K562 (cell line): Measurements from ENCODE around the gene SPDYE3. TPM values are rescaled to one million over a fixed set of nuclear protein-coding genes. Genes with fewer than 3 reads are reported as not detected.

Experiments used
- CBFA2T2 ChIP-seq: fragments of 450-650 bp; conservative IDR thresholded peaks from 2 replicates; pipeline ENCODE4 v1.6.1; 2017; ENCODE audit warnings: mild to moderate bottlenecking
- CHD1 ChIP-seq: fragments of 200-600 bp; sonication (generic); IDR thresholded peaks from one replicate; pipeline ENCODE4 v1.6.1; 2012; ENCODE audit warnings: mild to moderate bottlenecking, moderate library complexity, low read length, inconsistent platforms
- CREB1 ChIP-seq, 2 experiments: sonication (generic) in 1 of 2; formaldehyde crosslinking in 1 of 2; IDR thresholded peaks; 2 replicates each; pipeline versions ENCODE4 v1.6.1 to v1.8.0; 2012 to 2022; ENCODE audit warnings: inconsistent platforms in 1 of 2, mild to moderate bottlenecking in 1 of 2, missing genetic modification reagents in 1 of 2, moderate library complexity in 1 of 2
- E4F1 ChIP-seq: fragments of 250-450 bp; sonication (Bioruptor Pico); IDR thresholded peaks from 2 replicates; pipeline ENCODE4 v1.5.0; 2021; ENCODE audit warnings: mild to moderate bottlenecking, borderline replicate concordance
- EP300 ChIP-seq: IDR thresholded peaks from 2 replicates; pipeline ENCODE4 v1.6.1; 2012; ENCODE audit warnings: low read length, improper control_type of control experiment
- GATAD2B ChIP-seq: fragments of 450-650 bp; IDR thresholded peaks from 2 replicates; pipeline ENCODE4 v1.6.1; 2017; ENCODE audit warnings: mild to moderate bottlenecking, borderline replicate concordance
- KDM5B ChIP-seq: fragments of 200-600 bp; sonication (generic); IDR thresholded peaks from 2 replicates; pipeline ENCODE4 v1.6.1; 2012; ENCODE audit warnings: low read depth, mild to moderate bottlenecking, moderate library complexity, low read length, control low read depth, inconsistent platforms; ENCODE audit not compliant: insufficient replicate concordance
- KLF13 ChIP-seq: fragments of 450-650 bp; IDR thresholded peaks from 2 replicates; pipeline ENCODE4 v1.6.1; 2016; ENCODE audit warnings: missing genetic modification characterization, low read depth, mild to moderate bottlenecking, missing compliant biosample characterization, moderate library complexity, borderline replicate concordance
- MAZ ChIP-seq, 2 experiments: fragments of 450-650 bp in 1 of 2; sonication (generic) in 1 of 2; formaldehyde crosslinking; IDR thresholded peaks in 1 of 2; conservative IDR thresholded peaks in 1 of 2; 2 replicates each; pipeline versions ENCODE4 v1.4.0 to v1.5.0; 2020; ENCODE audit warnings: mild to moderate bottlenecking in 1 of 2, missing genetic modification reagents in 1 of 2
- NCOA6 ChIP-seq: fragments of 450-650 bp; IDR thresholded peaks from 2 replicates; pipeline ENCODE4 v1.6.1; 2017; ENCODE audit warnings: mild to moderate bottlenecking
- NFATC3 ChIP-seq: fragments of 450-650 bp; IDR thresholded peaks from 2 replicates; pipeline ENCODE4 v1.6.1; 2017; ENCODE audit warnings: mild to moderate bottlenecking
- NFE2 ChIP-seq: IDR thresholded peaks from 2 replicates; pipeline ENCODE4 v1.6.1; 2014; ENCODE audit warnings: antibody characterized with exemption, low read depth
- NR2F6 ChIP-seq: fragments of 450-650 bp; formaldehyde crosslinking; IDR thresholded peaks from 2 replicates; pipeline ENCODE4 v1.4.0; 2020; ENCODE audit warnings: mild to moderate bottlenecking
- NRF1 ChIP-seq, 2 experiments: fragments of 450-650 bp; IDR thresholded peaks in 1 of 2; conservative IDR thresholded peaks in 1 of 2; 2 replicates each; pipeline ENCODE4 v1.6.1; 2014; ENCODE audit warnings: mild to moderate bottlenecking in 2 of 2
- POLR2B ChIP-seq: fragments of 450-650 bp; IDR thresholded peaks from 2 replicates; pipeline ENCODE4 v1.6.1; 2018; ENCODE audit warnings: low read depth; ENCODE audit not compliant: partially characterized antibody
- PTRF ChIP-seq: fragments of 450-650 bp; IDR thresholded peaks from 2 replicates; pipeline ENCODE4 v1.6.1; 2016; ENCODE audit warnings: mild to moderate bottlenecking, missing genetic modification characterization, missing compliant biosample characterization
- SIN3B ChIP-seq: fragments of 450-650 bp; IDR thresholded peaks from 2 replicates; pipeline ENCODE4 v1.6.1; 2017; ENCODE audit warnings: low read depth, mild to moderate bottlenecking, moderate library complexity
- SMAD2 ChIP-seq: fragments of 150-350 bp; IDR thresholded peaks from 2 replicates; pipeline ENCODE4 v1.6.1; 2014; ENCODE audit warnings: low read depth, mild to moderate bottlenecking, low read length
- SUPT5H ChIP-seq: fragments of 450-650 bp; IDR thresholded peaks from 2 replicates; pipeline ENCODE4 v1.6.1; 2016
- TAF9B ChIP-seq: fragments of 450-650 bp; IDR thresholded peaks from 2 replicates; pipeline ENCODE4 v1.6.1; 2018; ENCODE audit warnings: mild to moderate bottlenecking; ENCODE audit not compliant: partially characterized antibody
- ZBTB2 ChIP-seq: fragments of 450-650 bp; IDR thresholded peaks from 2 replicates; pipeline ENCODE4 v1.6.1; 2016; ENCODE audit warnings: antibody characterized with exemption
- ZEB2 ChIP-seq: fragments of 450-650 bp; IDR thresholded peaks from 2 replicates; pipeline ENCODE4 v1.6.1; 2016
- ZNF764 ChIP-seq: fragments of 250-450 bp; sonication (Bioruptor Pico); IDR thresholded peaks from 2 replicates; pipeline ENCODE4 v1.4.0; 2020; ENCODE audit warnings: low read depth, mild to moderate bottlenecking, moderate library complexity
- ZNF77 ChIP-seq: fragments of 250-450 bp; sonication (Bioruptor Pico); IDR thresholded peaks from 2 replicates; pipeline ENCODE4 v1.5.0; 2020
- polyA plus RNA-seq, 8 experiments: library from polyadenylated mRNA; depleted of rRNA in 4 of 8; stranded (reverse) in 5 of 8; unstranded in 3 of 8; fragments of >200 nt; fragmentation: Nextera tagmentation in 2 of 8; fragmentation: Illumina TruSeq in 1 of 8; extraction: Ambion mirVana in 2 of 8; extraction: Trizol in 1 of 8; gene quantifications; 2 replicates each; pipeline versions ENCODE4 v1.2.1 to v1.2.3, GENCODE V29; 2011 to 2014; ENCODE audit warnings: inconsistent platforms in 1 of 8, missing spikeins in 1 of 8
- total RNA-seq, 7 experiments: library from RNA; depleted of rRNA in 6 of 7; stranded (reverse); fragments of >200 nt in 6 of 7; fragmentation: Illumina TruSeq in 2 of 7; extraction: Trizol in 2 of 7; gene quantifications; 2 replicates each; pipeline versions ENCODE4 v1.2.1 to v1.2.3, GENCODE V29; 2011 to 2021; ENCODE audit warnings: low replicate concordance in 1 of 7

The SPDYE3 gene
- total and polyA plus RNA-seq, 9 of the 15 experiments (the other 6 are each of a cell fraction or from before 2014, with no cell fraction given), result 0.04 to 3.3 (median 1.2) TPM; not detected in 6

GRCh38 chr7:100271716-100272537 lies 35.6 kb upstream of the SPDYE3 start (continued):
- no peak for TF ChIP-seq ZEB2
- TF ChIP-seq SMAD2, result no peak
- TF ChIP-seq GATAD2B, result no peak; the same call in none of the 2 replicates
- no peak for TF ChIP-seq ZNF77 (CRISPR knock-in tag)
- 0 out of 2 replicates have a peak, but pooled peaks have one; percentile 20 for TF ChIP-seq CREB1 (IDR thresholded peaks at IDR 0.05)
- 0 out of 2 replicates have a peak, but pooled peaks have one; percentile 45 for TF ChIP-seq CREB1 (CRISPR knock-in tag; IDR thresholded peaks at IDR 0.05)
- no peak for TF ChIP-seq TAF9B
- peak; percentile 96 for TF ChIP-seq ZBTB2
- TF ChIP-seq E4F1 (CRISPR knock-in tag), result no peak
- no peak for TF ChIP-seq NCOA6
- TF ChIP-seq NRF1 (conservative IDR thresholded peaks at IDR 0.05 in 1 of 2, IDR thresholded peaks at IDR 0.05 in 1 of 2), result peak; percentile 97 to 98
- no peak for TF ChIP-seq CHD1
- no peak for TF ChIP-seq KLF13 (tag)
- no peak for TF ChIP-seq CBFA2T2
- peak in 1 of 2 experiments; percentile 27; a peak in 2 of 4 replicates for TF ChIP-seq MAZ (CRISPR knock-in tag; conservative IDR thresholded peaks at IDR 0.05 in 1 of 2, IDR thresholded peaks at IDR 0.05 in 1 of 2)
- peak; percentile 47; the same call in 1 of the 2 replicates for TF ChIP-seq ZNF764
- TF ChIP-seq EP300, result no peak
- TF ChIP-seq SUPT5H, result no peak
- TF ChIP-seq NR2F6, result 0 out of 2 replicates have a peak, but pooled peaks have one; percentile 17
- no peak for TF ChIP-seq PTRF
- TF ChIP-seq NFATC3, result no peak
- TF ChIP-seq SIN3B, result peak; percentile 52; the same call in 1 of the 2 replicates
- TF ChIP-seq KDM5B, result no peak
- TF ChIP-seq POLR2B, result peak; percentile 58
- TF ChIP-seq NFE2, result no peak
